ENCODE results near the gene MYO18A. TPM values are rescaled to one million over a fixed set of nuclear protein-coding genes. Genes with fewer than 3 reads are reported as not detected.

MYO18A gene
- total RNA-seq, 1 experiment from 2014 or later: 89.9 TPM

- Mint-ChIP-seq H3K9me3 (ENCODE audit: low read depth, unreplicated experiment) (no peaks in the 10 kb centered on the region), H3K27me3 (ENCODE audit: unreplicated experiment) (no peaks in the 10 kb centered on the region), H3K4me3 (ENCODE audit: low read depth, unreplicated experiment) (no peak overlapping the region), H3K4me1 (ENCODE audit: low read depth, unreplicated experiment) (no peaks in the 10 kb centered on the region), H3K36me3 (ENCODE audit: insufficient read depth, unreplicated experiment) (peaks cover 22% of the 10 kb centered on the region), H3K27ac (ENCODE audit: unreplicated experiment) (no peak overlapping the region)
- BruUV-seq (replicated peaks): no TSS peak
- DNase-seq: no peak
- CTCF ChIA-PET: interaction anchor here (1.3 to 3.3 kb wide), 2 partner anchors 22 to 151 kb away, joined by 4 to 85 read pairs; no protein-coding TSS in a partner anchor
- intact Hi-C loops (cut with micrococcal nuclease; ENCODE audit: unreplicated experiment): loop anchor here (10.0 kb wide), 1 partner anchor 391 kb away; the partner anchor contains the start of genes NEK8 and TLCD1
- TF ChIP-seq CTCF (IDR thresholded peaks at IDR 0.05; ENCODE audit: unreplicated experiment): no peak
Measured at GRCh38 chr17:29115435-29115834, 64.8 kb downstream of the MYO18A start.

GRCh38 chr17:29114141-29114540 lies 66.1 kb downstream of the MYO18A start:
- Mint-ChIP-seq H3K9me3 (ENCODE audit: low read depth, unreplicated experiment) (no peaks in the 10 kb centered on the region), H3K4me1 (ENCODE audit: low read depth, unreplicated experiment) (peaks cover 7% of the 10 kb centered on the region), H3K27ac (ENCODE audit: unreplicated experiment) (no peak overlapping the region), H3K36me3 (ENCODE audit: insufficient read depth, unreplicated experiment) (peaks cover 18% of the 10 kb centered on the region), H3K27me3 (ENCODE audit: unreplicated experiment) (no peaks in the 10 kb centered on the region), H3K4me3 (ENCODE audit: low read depth, unreplicated experiment) (no peak overlapping the region)
- DNase-seq: no peak
- CTCF ChIA-PET: interaction anchor here (3.3 kb wide), 1 partner anchor 149 kb away, joined by 44 read pairs; no protein-coding TSS in a partner anchor
- no peak for TF ChIP-seq CTCF (IDR thresholded peaks at IDR 0.05; ENCODE audit: unreplicated experiment)
- BruUV-seq (replicated peaks): no TSS peak
- intact Hi-C loops (cut with micrococcal nuclease; ENCODE audit: unreplicated experiment): loop anchor here (10.0 kb wide), 1 partner anchor 389 kb away; the partner anchor contains the start of genes NEK8 and TLCD1

- Mint-ChIP-seq H3K27ac (ENCODE audit: unreplicated experiment) (no peak overlapping the region), H3K9me3 (ENCODE audit: low read depth, unreplicated experiment) (no peaks in the 10 kb centered on the region), H3K36me3 (ENCODE audit: insufficient read depth, unreplicated experiment) (peaks cover 22% of the 10 kb centered on the region), H3K4me1 (ENCODE audit: low read depth, unreplicated experiment) (peaks cover 15% of the 10 kb centered on the region), H3K27me3 (ENCODE audit: unreplicated experiment) (no peaks in the 10 kb centered on the region), H3K4me3 (ENCODE audit: low read depth, unreplicated experiment) (no peak overlapping the region)
- no peak for DNase-seq
- no peak for TF ChIP-seq CTCF (IDR thresholded peaks at IDR 0.05; ENCODE audit: unreplicated experiment)
- intact Hi-C loops (cut with micrococcal nuclease; ENCODE audit: unreplicated experiment): loop anchor here (10.0 kb wide), 1 partner anchor 389 kb away; the partner anchor contains the start of genes NEK8 and TLCD1
- BruUV-seq (replicated peaks): no TSS peak
- CTCF ChIA-PET: interaction anchor here (2.7 to 3.3 kb wide), 2 partner anchors 11 to 148 kb away, joined by 11 to 44 read pairs; no protein-coding TSS in a partner anchor
Measured at GRCh38 chr17:29113334-29113733, 66.9 kb downstream of the MYO18A start.

GRCh38 chr17:29112771-29113295 lies 67.4 kb downstream of the MYO18A start:
- no peak for TF ChIP-seq CTCF (IDR thresholded peaks at IDR 0.05; ENCODE audit: unreplicated experiment)
- no peak overlapping the region for H3K4me3 Mint-ChIP-seq (ENCODE audit: low read depth, unreplicated experiment)
- peaks cover 20% of the 10 kb centered on the region for H3K4me1 Mint-ChIP-seq (ENCODE audit: low read depth, unreplicated experiment)
- intact Hi-C loops (cut with micrococcal nuclease; ENCODE audit: unreplicated experiment): loop anchor here (10.0 kb wide), 1 partner anchor 388 kb away; the partner anchor contains the start of genes NEK8 and TLCD1
- no peak for DNase-seq
- no peaks in the 10 kb centered on the region for H3K27me3 Mint-ChIP-seq (ENCODE audit: unreplicated experiment)
- H3K9me3 Mint-ChIP-seq (ENCODE audit: low read depth, unreplicated experiment): no peaks in the 10 kb centered on the region
- no TSS peak for BruUV-seq (replicated peaks)
- H3K36me3 Mint-ChIP-seq (ENCODE audit: insufficient read depth, unreplicated experiment): peaks cover 22% of the 10 kb centered on the region
- CTCF ChIA-PET: interaction anchor here (2.7 to 3.3 kb wide), 2 partner anchors 11 to 147 kb away, joined by 11 to 44 read pairs; no protein-coding TSS in a partner anchor
- H3K27ac Mint-ChIP-seq (ENCODE audit: unreplicated experiment): no peak overlapping the region

Measured in Calu3 (cell line).